Transverse colon (tissue), 3 donors: ENCODE data around the gene GPATCH1.
A peak's percentile ranks its signal among the peaks of the same experiment; 100 is the strongest.

ENCODE experiments used
- CTCF ChIP-seq, 5 experiments: fragments of 200-600 bp in 3 of 5; fragments of 450-650 bp in 2 of 5; sonication (generic) in 3 of 5; IDR thresholded peaks; 1 replicate in 2 of 5; 2 replicates in 3 of 5; pipeline ENCODE4 v1.5.1; 2016 to 2017; ENCODE audit warnings: antibody characterized with exemption in 5 of 5, inconsistent platforms in 3 of 5, mild to moderate bottlenecking in 2 of 5, moderate library complexity in 1 of 5
- POLR2A ChIP-seq: fragments of 450-650 bp; IDR thresholded peaks from one replicate; pipeline ENCODE4 v1.6.1; 2016; ENCODE audit warnings: antibody characterized with exemption, mild to moderate bottlenecking, moderate library complexity

- TF ChIP-seq POLR2A = no peak
- peak; percentile 38 to 70 (median 48) for TF ChIP-seq CTCF (IDR thresholded peaks at IDR 0.05)
Measured at GRCh38 chr19:33177417-33177979, 96.5 kb downstream of the GPATCH1 start.
